ENCODE data around the gene FTO.

DNA sequence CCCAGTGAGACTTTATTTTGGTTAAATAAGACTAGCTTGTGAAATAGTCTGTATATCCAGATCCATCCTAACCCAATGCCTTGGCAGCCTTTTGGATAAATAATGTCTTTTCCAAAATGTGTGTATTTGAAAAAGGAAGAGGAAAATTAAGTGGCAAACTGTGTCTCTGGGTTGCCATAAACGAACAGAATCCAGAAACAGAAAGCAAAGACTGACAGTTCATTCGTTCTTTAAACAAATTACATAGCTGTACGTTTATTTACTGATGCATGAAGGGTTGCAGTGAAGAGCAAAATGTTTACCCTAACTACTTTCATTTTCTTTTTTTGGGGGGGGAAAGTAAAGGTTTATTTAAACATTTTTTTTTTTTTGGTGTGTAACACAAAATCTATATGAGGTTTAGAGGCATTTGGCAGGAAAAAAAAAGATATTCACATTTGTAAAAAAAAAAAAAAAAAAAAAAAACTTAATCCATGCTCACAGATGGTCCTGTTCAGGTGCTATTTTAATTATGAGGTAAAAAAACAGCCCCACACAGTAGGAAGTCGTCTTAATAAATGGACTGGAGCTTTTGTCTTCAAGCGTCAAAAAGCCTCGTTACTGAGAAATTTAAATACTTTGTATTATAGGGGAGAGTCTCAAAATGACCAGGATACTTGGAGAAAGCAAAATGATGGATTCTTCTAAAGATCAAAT is 245.9 kb downstream of the FTO start:
- TF ChIP-seq, protein P1, sequence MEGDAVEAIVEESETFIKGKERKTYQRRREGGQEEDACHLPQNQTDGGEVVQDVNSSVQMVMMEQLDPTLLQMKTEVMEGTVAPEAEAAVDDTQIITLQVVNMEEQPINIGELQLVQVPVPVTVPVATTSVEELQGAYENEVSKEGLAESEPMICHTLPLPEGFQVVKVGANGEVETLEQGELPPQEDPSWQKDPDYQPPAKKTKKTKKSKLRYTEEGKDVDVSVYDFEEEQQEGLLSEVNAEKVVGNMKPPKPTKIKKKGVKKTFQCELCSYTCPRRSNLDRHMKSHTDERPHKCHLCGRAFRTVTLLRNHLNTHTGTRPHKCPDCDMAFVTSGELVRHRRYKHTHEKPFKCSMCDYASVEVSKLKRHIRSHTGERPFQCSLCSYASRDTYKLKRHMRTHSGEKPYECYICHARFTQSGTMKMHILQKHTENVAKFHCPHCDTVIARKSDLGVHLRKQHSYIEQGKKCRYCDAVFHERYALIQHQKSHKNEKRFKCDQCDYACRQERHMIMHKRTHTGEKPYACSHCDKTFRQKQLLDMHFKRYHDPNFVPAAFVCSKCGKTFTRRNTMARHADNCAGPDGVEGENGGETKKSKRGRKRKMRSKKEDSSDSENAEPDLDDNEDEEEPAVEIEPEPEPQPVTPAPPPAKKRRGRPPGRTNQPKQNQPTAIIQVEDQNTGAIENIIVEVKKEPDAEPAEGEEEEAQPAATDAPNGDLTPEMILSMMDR (IDR thresholded peaks at IDR 0.05) = no peak
- TF ChIP-seq POLR2A (IDR thresholded peaks at IDR 0.05) = no peak

All from prostate gland (tissue), 2 donors.